ENCODE data around the gene MCL1. TPM values are rescaled to one million over a fixed set of nuclear protein-coding genes. Genes with fewer than 3 reads are reported as not detected.
A peak's percentile ranks its signal among the peaks of the same experiment; 100 is the strongest.

Gene MCL1
- polyA plus RNA-seq, 2 of the 4 experiments (the other 2 are of a cell fraction), result 80.0 to 202 TPM

GRCh38 chr1:150579110-150579944, at the start of gene MCL1 (continued):
- TF ChIP-seq BCL3 (IDR thresholded peaks at IDR 0.05) (peak; percentile 99), HDAC2 (IDR thresholded peaks at IDR 0.05) (no peak), HOXA7 (CRISPR knock-in tag; IDR thresholded peaks at IDR 0.05) (no peak), JUN (IDR thresholded peaks at IDR 0.05) (peak; percentile 98 to 99), ZFP36 (IDR thresholded peaks at IDR 0.05; ENCODE audit: borderline replicate concordance, partially characterized antibody) (peak; percentile 97), FOSB (CRISPR knock-in tag; IDR thresholded peaks at IDR 0.05) (peak; percentile 80; the same call in 1 of the 2 replicates), ZC3H11A (IDR thresholded peaks at IDR 0.05) (no peak), HEYL (CRISPR knock-in tag; IDR thresholded peaks at IDR 0.05) (no peak), MAZ (IDR thresholded peaks at IDR 0.05; ENCODE audit: borderline replicate concordance, low read depth, low read length) (0 out of 2 replicates have a peak, but pooled peaks have one; percentile 24), CHD4 (IDR thresholded peaks at IDR 0.05; ENCODE audit: borderline replicate concordance) (no peak), CBX8 (IDR thresholded peaks at IDR 0.05) (no peak)

GRCh38 chr1:150628766-150629114, 49.3 kb upstream of the MCL1 start:
- ATAC-seq (no peak), FAIRE-seq (no peak), DNase-seq (ENCODE audit: low read depth in 1 of 2, low spot score in 1 of 2) (no peak)
- ChIA-PET POLR2A (interaction anchor here (0.6 to 2.8 kb wide), 10 partner anchors 14 to 301 kb away, joined by 3 to 53 read pairs (median 8); partner anchors contain the start of genes GOLPH3L and MCL1), CTCF (interaction anchor here (0.9 to 15.3 kb wide), 9 partner anchors 8 to 463 kb away, joined by 3 to 210 read pairs (median 4); no protein-coding TSS in a partner anchor)
- no peak for TF ChIP-seq CBX8 (IDR thresholded peaks at IDR 0.05)
- TF ChIP-seq EHMT2 (IDR thresholded peaks at IDR 0.05; ENCODE audit: low read depth), result no peak
- no peak for TF ChIP-seq ESRRA (IDR thresholded peaks at IDR 0.05; ENCODE audit: borderline replicate concordance, low read length)
- TF ChIP-seq HOXA7 (CRISPR knock-in tag; IDR thresholded peaks at IDR 0.05), result no peak
- no peak for TF ChIP-seq EHF (CRISPR knock-in tag; IDR thresholded peaks at IDR 0.05)
- TF ChIP-seq SMC3 (IDR thresholded peaks at IDR 0.05), result no peak
- no peak for TF ChIP-seq HDAC2 (IDR thresholded peaks at IDR 0.05)
- no peak for TF ChIP-seq POLR2A (IDR thresholded peaks at IDR 0.05; ENCODE audit: low read length)
- no peak for TF ChIP-seq REST (IDR thresholded peaks at IDR 0.05)
- Histone ChIP-seq H3K27ac (peak overlapping the region; percentile 85 to 95), H3K9me3 (no peaks in the 10 kb centered on the region), H3K4me1 (peaks cover 13% of the 10 kb centered on the region; the same call in 2 of the 3 replicates), H3K4me2 (peak overlapping the region; percentile 73), H3K4me3 (peak overlapping the region; percentile 62)
- WGBS (ENCODE audit: missing lambda C conversion rate), result 3% methylated on average over 9 of the region's 9 CpGs

- FAIRE-seq (no peak), ATAC-seq (no peak), DNase-seq (ENCODE audit: low read depth in 1 of 2, low spot score in 1 of 2) (no peak)
- WGBS (ENCODE audit: missing lambda C conversion rate), result 78% methylated on average over 5 of the region's 5 CpGs
- ChIA-PET POLR2A (interaction anchor here (0.6 to 2.8 kb wide), 2 partner anchors 16 to 49 kb away, joined by 3 to 53 read pairs; partner anchors contain the start of gene MCL1), CTCF (interaction anchor here (0.5 to 15.3 kb wide), 8 partner anchors 8 to 185 kb away, joined by 3 to 210 read pairs (median 4); partner anchors contain the start of gene MCL1)
- Histone ChIP-seq H3K4me1 (peaks cover 13% of the 10 kb centered on the region; the same call in 2 of the 3 replicates), H3K4me2 (peak overlapping the region; percentile 73), H3K9me3 (no peaks in the 10 kb centered on the region), H3K27ac (peak overlapping the region in 1 of 2 experiments; percentile 95; a peak in 4 of 6 replicates), H3K4me3 (peak overlapping the region; percentile 62)
- TF ChIP-seq SMC3 (IDR thresholded peaks at IDR 0.05) (no peak), JUNB (IDR thresholded peaks at IDR 0.05) (no peak), MAX (IDR thresholded peaks at IDR 0.05) (no peak), GATA3 (IDR thresholded peaks at IDR 0.05; ENCODE audit: borderline replicate concordance) (no peak), FOSL2 (IDR thresholded peaks at IDR 0.05) (no peak), FOSL2 (CRISPR knock-in tag; IDR thresholded peaks at IDR 0.05) (no peak), TP53 (CRISPR knock-in tag; IDR thresholded peaks at IDR 0.05) (no peak), ESRRA (IDR thresholded peaks at IDR 0.05; ENCODE audit: borderline replicate concordance, low read length) (no peak), POLR2A (IDR thresholded peaks at IDR 0.05; ENCODE audit: low read length) (no peak), FOSB (CRISPR knock-in tag; IDR thresholded peaks at IDR 0.05) (no peak), ZNF302 (CRISPR knock-in tag; IDR thresholded peaks at IDR 0.05) (no peak), CHD4 (IDR thresholded peaks at IDR 0.05; ENCODE audit: borderline replicate concordance) (no peak), EP300 (IDR thresholded peaks at IDR 0.05) (no peak), EHMT2 (IDR thresholded peaks at IDR 0.05; ENCODE audit: low read depth) (no peak), E2F6 (IDR thresholded peaks at IDR 0.05; ENCODE audit: borderline replicate concordance, low read depth) (no peak), HES2 (IDR thresholded peaks at IDR 0.05) (no peak)
Observed at GRCh38 chr1:150627826-150628410, 48.5 kb upstream of the MCL1 start.

Measured in A549 (cell line).